Measurements from ENCODE around the gene MYO1B. TPM values are rescaled to one million over a fixed set of nuclear protein-coding genes. Genes with fewer than 3 reads are reported as not detected.

Gene MYO1B
- total and polyA plus RNA-seq, 7 donors = 6.2 to 37.1 (median 13.8) TPM

- H3K27ac ChIP-seq = no peak overlapping the region
- WGBS, 2 donors = 9 to 48% methylated on average over 2 of the region's 2 CpGs
- intact Hi-C loops (cut with DNase I) = no loop called here
- no peak overlapping the region for H3K4me3 ChIP-seq
- no peaks in the 10 kb centered on the region for H3K36me3 ChIP-seq
- TF ChIP-seq POLR2A (IDR thresholded peaks at IDR 0.05) = no peak
- TF ChIP-seq CTCF (IDR thresholded peaks at IDR 0.05) = no peak
- no peak for TF ChIP-seq POLR2AphosphoS5 (IDR thresholded peaks at IDR 0.05)
- TF ChIP-seq EP300 (IDR thresholded peaks at IDR 0.05) = no peak
- H3K4me1 ChIP-seq = no peaks in the 10 kb centered on the region
- DNase-seq = no peak
- no peaks in the 10 kb centered on the region for H3K27me3 ChIP-seq
- H3K9me3 ChIP-seq = no peaks in the 10 kb centered on the region
These were observed 98.7 kb downstream of the MYO1B start for GRCh38 chr2:191343796-191344338.

GRCh38 chr2:191345788-191346187 lies 100.6 kb downstream of the MYO1B start:
- TF ChIP-seq EP300 (IDR thresholded peaks at IDR 0.05) (no peak), POLR2A (IDR thresholded peaks at IDR 0.05) (no peak), POLR2AphosphoS5 (IDR thresholded peaks at IDR 0.05) (no peak), CTCF (IDR thresholded peaks at IDR 0.05) (no peak)
- Histone ChIP-seq H3K36me3 (no peaks in the 10 kb centered on the region), H3K4me3 (no peak overlapping the region), H3K27me3 (no peaks in the 10 kb centered on the region), H3K4me1 (no peaks in the 10 kb centered on the region), H3K27ac (no peak overlapping the region), H3K9me3 (no peaks in the 10 kb centered on the region)
- intact Hi-C loops (cut with DNase I) = no loop called here
- DNase-seq = no peak

GRCh38 chr2:191347154-191347553 lies 102.0 kb downstream of the MYO1B start:
- TF ChIP-seq EP300 (IDR thresholded peaks at IDR 0.05) = no peak
- no peak for TF ChIP-seq CTCF (IDR thresholded peaks at IDR 0.05)
- TF ChIP-seq POLR2A (IDR thresholded peaks at IDR 0.05) = no peak
- TF ChIP-seq POLR2AphosphoS5 (IDR thresholded peaks at IDR 0.05) = no peak
- Histone ChIP-seq H3K4me3 (no peak overlapping the region), H3K36me3 (no peaks in the 10 kb centered on the region), H3K27me3 (no peaks in the 10 kb centered on the region), H3K4me1 (no peaks in the 10 kb centered on the region), H3K27ac (no peak overlapping the region), H3K9me3 (no peaks in the 10 kb centered on the region)
- 81 to 83% methylated on average over 2 of the region's 2 CpGs for WGBS, 2 donors
- intact Hi-C loops (cut with DNase I) = no loop called here
- no peak for DNase-seq

- no peak for TF ChIP-seq POLR2AphosphoS5 (IDR thresholded peaks at IDR 0.05)
- no peak for TF ChIP-seq POLR2A (IDR thresholded peaks at IDR 0.05)
- TF ChIP-seq EP300 (IDR thresholded peaks at IDR 0.05) = no peak
- no peak for TF ChIP-seq CTCF (IDR thresholded peaks at IDR 0.05)
- H3K9me3 ChIP-seq = no peaks in the 10 kb centered on the region
- no peak overlapping the region for H3K27ac ChIP-seq
- DNase-seq = no peak
- intact Hi-C loops (cut with DNase I) = no loop called here
- H3K4me3 ChIP-seq = no peak overlapping the region
- WGBS, 2 donors = 89 to 94% methylated on average over 4 of the region's 4 CpGs
- no peaks in the 10 kb centered on the region for H3K4me1 ChIP-seq
- H3K27me3 ChIP-seq = no peaks in the 10 kb centered on the region
- no peaks in the 10 kb centered on the region for H3K36me3 ChIP-seq
These were observed 102.7 kb downstream of the MYO1B start for GRCh38 chr2:191347881-191348280.

- no peaks in the 10 kb centered on the region for H3K9me3 ChIP-seq
- no peak for TF ChIP-seq EP300 (IDR thresholded peaks at IDR 0.05)
- no peak for TF ChIP-seq POLR2AphosphoS5 (IDR thresholded peaks at IDR 0.05)
- no peak for TF ChIP-seq POLR2A (IDR thresholded peaks at IDR 0.05)
- no peak for TF ChIP-seq CTCF (IDR thresholded peaks at IDR 0.05)
- DNase-seq = no peak
- no peaks in the 10 kb centered on the region for H3K27me3 ChIP-seq
- no peaks in the 10 kb centered on the region for H3K36me3 ChIP-seq
- H3K4me1 ChIP-seq = no peaks in the 10 kb centered on the region
- intact Hi-C loops (cut with DNase I) = no loop called here
- no peak overlapping the region for H3K4me3 ChIP-seq
- 73 to 77% methylated on average over 2 of the region's 2 CpGs for WGBS, 2 donors
- no peak overlapping the region for H3K27ac ChIP-seq
These were observed 104.8 kb downstream of the MYO1B start for GRCh38 chr2:191349990-191350389.

All from sigmoid colon (tissue), 7 donors.